GM23248 (cell line): ENCODE measurements around the gene PRDX4.

Experiments
- EZH2 ChIP-seq: fragments of 200-600 bp; sonication (generic); IDR thresholded peaks from 2 replicates; pipeline ENCODE4 v1.6.1; 2018; ENCODE audit warnings: antibody characterized with exemption, mild to moderate bottlenecking; ENCODE audit not compliant: insufficient read depth, poor library complexity, severe bottlenecking
- EZH2phosphoT487 ChIP-seq: fragments of 200-600 bp; sonication (generic); IDR thresholded peaks from 2 replicates; pipeline ENCODE4 v1.6.1; 2018; ENCODE audit warnings: antibody characterized with exemption, moderate library complexity, mild to moderate bottlenecking, low read depth; ENCODE audit not compliant: insufficient read depth

- TF ChIP-seq EZH2phosphoT487 (no peak), EZH2 (no peak)
Observed at GRCh38 chrX:23656091-23656490, 11.2 kb upstream of the PRDX4 start.
